ENCODE results near the gene RXRG.

RXRG gene

GRCh38 chr1:165483412-165483811, 38.5 kb upstream of the RXRG start:
- no peak for DNase-seq (ENCODE audit: low read depth)
- TF ChIP-seq CTCF (conservative IDR thresholded peaks at IDR 0.05; ENCODE audit: low read length) = no peak
- H3K4me3 ChIP-seq (ENCODE audit: low read length) = no peak overlapping the region

DNA sequence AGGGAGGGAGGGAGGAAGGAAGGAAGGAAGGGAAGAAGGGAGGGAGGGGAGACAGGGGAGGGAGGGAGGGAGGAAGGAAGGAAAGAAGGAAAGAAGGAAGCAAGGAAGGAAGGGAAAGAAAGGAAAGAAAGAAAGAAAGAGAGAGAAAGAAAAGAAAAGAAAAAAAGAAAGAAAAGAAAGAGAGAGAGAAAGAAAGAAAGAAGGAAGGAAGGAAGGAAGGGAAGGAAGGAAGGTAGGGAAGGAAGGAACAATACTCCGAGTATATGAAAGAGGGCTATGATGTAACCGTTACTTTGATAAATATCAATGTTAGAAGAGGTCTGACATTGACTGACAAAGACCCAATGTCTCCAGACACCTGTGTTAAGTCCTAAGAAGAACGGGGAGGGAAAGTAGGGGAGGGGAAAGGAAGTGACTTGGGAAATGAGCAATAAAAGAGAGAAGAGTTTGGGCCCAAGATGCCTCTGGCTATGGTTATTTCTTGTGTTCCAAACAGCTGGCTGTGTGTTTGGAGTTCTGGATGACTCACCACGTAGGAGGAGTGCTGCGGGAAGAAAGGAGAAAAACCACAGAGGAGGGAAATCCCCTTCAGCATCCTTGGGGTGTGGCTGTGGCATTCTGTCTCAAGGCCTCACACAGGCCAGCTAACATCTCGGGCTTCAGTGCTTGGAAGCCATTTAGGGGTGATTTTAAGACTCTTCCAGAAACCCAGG, 37.0 kb upstream of the RXRG start:
- TF ChIP-seq CTCF (conservative IDR thresholded peaks at IDR 0.05; ENCODE audit: low read length) = no peak
- peak; percentile 82 for DNase-seq (ENCODE audit: low read depth)
- H3K4me3 ChIP-seq (ENCODE audit: low read length) = no peak overlapping the region

- TF ChIP-seq CTCF (conservative IDR thresholded peaks at IDR 0.05; ENCODE audit: low read length) = no peak
- no peak for DNase-seq (ENCODE audit: low read depth)
- no peak overlapping the region for H3K4me3 ChIP-seq (ENCODE audit: low read length)
These were observed 31.9 kb upstream of the RXRG start for GRCh38 chr1:165476776-165477175.

- DNase-seq (ENCODE audit: low read depth) = no peak
- no peak for TF ChIP-seq CTCF (conservative IDR thresholded peaks at IDR 0.05; ENCODE audit: low read length)
- H3K4me3 ChIP-seq (ENCODE audit: low read length) = no peak overlapping the region
These were observed 29.3 kb upstream of the RXRG start for GRCh38 chr1:165474196-165474595.

GRCh38 chr1:165473081-165473480, 28.2 kb upstream of the RXRG start:
- H3K4me3 ChIP-seq (ENCODE audit: low read length) = no peak overlapping the region
- no peak for TF ChIP-seq CTCF (conservative IDR thresholded peaks at IDR 0.05; ENCODE audit: low read length)
- DNase-seq (ENCODE audit: low read depth) = no peak

GRCh38 chr1:165468726-165469249, 23.9 kb upstream of the RXRG start:
- DNase-seq (ENCODE audit: low read depth) = no peak
- no peak overlapping the region for H3K4me3 ChIP-seq (ENCODE audit: low read length)
- no peak for TF ChIP-seq CTCF (conservative IDR thresholded peaks at IDR 0.05; ENCODE audit: low read length)

DNA sequence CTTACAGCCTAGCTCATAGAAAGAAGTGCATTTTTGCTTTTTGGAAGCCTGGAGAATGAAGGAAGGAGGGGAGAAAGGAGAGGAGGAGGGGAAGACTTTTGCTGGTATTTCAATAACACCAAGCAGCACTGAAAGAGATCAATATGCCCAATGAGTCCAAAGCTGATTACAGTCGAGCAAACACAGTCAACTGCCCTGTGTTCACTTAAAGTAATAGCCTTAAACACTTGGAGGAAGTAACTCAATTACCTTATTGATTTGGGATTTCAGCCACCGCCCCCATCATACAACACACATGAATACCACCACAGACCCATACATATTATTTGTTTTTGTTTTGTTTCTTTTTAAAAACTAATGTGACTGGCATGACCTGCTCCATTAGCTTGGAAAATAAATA, 23.3 kb upstream of the RXRG start:
- no peak for TF ChIP-seq CTCF (conservative IDR thresholded peaks at IDR 0.05; ENCODE audit: low read length)
- no peak for DNase-seq (ENCODE audit: low read depth)
- no peak overlapping the region for H3K4me3 ChIP-seq (ENCODE audit: low read length)

Measured in AG10803 (cell line).